RKO (cell line): ENCODE measurements around the gene MARCHF9.

Experiments used
- DNase-seq: peaks from one replicate; pipeline ENCODE4 v3.0.0-alpha.2; 2016; ENCODE audit warnings: low spot score

MARCHF9 gene

GRCh38 chr12:57753756-57754337 lies 1.1 kb upstream of the MARCHF9 start:
- DNase-seq, result no peak

DNA sequence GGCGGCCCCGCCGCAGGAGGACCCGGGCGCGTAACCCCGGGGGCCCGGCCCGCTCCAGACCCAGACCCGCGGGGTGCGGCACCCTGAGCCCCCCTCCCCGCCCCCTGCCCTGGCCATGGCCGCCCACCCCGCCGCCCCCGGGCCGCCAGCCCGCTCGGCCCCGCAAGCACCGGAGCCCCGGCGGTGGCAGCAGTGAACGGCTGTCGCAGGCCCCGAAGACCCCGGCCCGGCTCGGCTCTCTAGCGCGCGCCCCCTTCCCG lies 221 bp downstream of the MARCHF9 start:
- no peak for DNase-seq

GRCh38 chr12:57755454-57756372 lies 810 bp downstream of the MARCHF9 start:
- DNase-seq, result no peak

DNA sequence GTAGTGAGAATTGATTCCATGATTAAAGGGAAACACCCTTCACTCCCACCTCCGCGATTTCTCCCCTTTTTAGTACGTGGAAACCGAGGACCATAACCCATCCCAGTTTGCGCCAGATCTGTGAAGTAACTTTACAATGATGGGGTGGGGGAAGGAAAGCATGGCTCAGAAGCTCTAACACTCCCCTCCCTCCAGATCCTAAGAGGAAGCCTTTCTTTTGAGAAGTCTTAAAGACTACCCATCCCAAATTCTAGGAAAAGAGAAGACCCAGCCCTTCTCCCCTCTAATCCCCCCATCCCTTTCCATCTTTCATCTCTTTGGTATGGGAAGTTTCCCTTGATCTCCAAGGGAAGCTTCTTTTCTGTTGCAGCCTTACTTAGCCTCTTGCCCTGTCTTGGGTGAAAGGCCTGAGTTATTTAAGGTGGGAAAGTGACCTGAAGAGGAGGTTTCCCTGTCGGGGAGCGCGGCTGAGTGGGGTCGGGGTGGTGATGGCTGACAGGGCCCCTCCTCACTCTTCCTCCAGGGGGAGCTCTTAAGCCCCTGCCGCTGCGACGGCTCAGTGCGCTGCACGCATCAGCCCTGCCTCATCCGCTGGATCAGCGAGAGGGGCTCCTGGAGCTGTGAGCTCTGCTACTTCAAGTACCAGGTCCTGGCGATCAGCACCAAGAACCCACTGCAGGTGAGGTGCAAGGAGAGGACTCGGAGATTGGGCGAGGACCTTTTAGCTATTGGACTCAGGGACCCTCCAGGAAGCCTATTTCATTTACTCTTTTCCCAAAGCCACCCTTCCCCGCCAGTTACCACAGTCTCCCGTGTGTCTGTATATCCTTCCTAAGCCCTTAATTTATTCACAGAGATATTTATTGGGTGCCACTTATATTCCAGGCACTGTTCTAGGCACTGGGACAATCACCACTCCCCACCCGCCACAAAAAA lies 1.8 kb downstream of the MARCHF9 start:
- DNase-seq, result no peak

GRCh38 chr12:57757771-57758170 lies 2.9 kb downstream of the MARCHF9 start:
- no peak for DNase-seq

DNA sequence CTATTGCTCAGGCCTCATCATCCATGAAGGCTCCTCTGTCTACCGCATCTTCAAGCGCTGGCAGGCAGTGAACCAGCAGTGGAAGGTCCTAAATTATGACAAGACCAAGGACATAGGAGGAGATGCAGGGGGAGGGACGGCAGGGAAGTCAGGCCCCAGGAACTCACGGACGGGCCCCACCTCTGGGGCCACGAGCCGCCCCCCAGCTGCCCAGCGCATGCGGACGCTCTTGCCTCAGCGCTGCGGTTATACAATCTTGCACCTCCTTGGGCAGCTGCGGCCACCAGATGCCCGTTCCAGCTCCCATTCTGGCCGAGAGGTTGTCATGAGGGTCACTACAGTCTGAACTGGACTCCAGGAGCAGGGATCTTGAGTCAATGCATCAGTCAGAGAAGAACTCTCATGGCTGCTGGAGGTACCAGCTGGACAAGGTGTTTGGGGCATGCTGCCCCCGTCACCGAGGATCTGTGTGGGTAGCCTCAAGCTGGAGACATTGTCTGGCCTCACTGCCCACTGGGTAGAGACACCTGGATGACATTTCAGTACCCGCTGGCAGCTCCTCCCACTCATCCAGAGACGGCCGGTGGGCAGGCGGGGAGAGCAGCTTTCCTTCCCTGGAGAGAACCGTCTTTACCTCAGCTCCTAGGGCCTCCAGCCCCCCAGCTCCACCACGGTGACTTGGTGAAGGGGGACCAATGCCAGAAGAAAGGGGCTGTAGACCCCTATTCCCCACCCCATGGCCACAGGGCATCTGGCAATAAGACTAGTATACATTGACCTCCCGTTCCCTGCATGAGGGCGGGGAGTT lies 3.9 kb downstream of the MARCHF9 start:
- no peak for DNase-seq

GRCh38 chr12:57759360-57759980 lies 4.6 kb downstream of the MARCHF9 start:
- no peak for DNase-seq

DNA sequence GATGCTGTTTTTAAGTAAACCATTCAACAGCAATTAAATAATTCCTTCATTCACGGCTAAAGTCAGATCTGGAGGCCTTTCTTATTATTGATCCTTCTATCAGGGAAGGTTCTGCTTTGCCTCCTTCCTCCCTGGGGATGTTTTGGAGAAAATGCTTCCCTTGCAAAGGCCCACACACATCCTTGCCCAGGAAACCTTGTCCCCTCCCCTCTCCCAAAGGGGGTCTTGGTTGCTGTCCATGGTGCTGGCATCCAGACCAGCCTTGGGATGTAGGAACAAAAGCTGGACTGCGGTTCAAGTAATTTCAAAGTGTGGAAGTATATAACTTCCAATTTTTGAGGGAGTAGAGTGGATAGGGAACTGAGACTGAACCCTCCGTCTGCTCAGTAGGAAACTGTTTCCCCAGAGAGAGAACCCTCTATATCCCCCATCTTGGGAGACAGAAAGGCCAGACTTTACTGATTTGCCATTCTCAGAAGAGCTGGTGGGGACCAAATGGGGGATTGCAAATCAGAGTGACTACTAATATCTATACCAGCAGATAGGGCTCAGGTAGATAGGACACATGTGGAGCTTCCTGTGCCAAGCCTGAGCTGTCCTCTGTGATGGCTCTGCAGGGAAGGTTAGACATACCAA lies 5.6 kb downstream of the MARCHF9 start:
- DNase-seq, result no peak

DNA sequence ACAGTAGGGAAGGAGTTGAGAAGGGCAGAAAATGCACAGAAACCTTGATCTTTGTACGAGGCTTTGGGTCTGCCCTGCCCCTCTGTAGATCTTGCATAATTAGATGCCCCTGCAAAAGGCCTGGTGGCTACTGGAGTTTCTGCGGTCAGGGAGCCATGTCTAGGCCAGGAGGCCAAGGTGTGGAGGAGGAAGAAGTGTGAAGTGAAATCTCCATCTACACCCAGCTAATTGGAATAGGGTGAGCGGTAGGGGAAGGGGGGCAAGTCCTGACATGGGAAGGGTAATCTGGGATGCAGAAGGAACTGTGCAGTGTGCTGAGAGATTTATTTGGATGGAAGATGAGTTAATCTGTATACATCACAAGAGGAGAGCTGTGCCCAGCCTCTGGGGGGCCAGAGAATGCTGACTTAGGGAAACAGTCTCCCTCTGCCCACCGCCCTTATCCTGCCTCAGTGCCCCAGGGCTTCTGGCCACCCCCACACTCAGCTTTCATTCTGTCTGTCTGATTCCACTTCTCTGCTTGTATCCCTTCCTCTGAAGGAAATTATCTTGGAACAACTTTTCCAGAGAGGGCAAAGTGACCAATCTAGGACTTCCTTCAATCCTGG lies 6.6 kb downstream of the MARCHF9 start:
- DNase-seq, result no peak

- DNase-seq, result no peak
These were observed 7.6 kb downstream of the MARCHF9 start for GRCh38 chr12:57762463-57762862.

DNA sequence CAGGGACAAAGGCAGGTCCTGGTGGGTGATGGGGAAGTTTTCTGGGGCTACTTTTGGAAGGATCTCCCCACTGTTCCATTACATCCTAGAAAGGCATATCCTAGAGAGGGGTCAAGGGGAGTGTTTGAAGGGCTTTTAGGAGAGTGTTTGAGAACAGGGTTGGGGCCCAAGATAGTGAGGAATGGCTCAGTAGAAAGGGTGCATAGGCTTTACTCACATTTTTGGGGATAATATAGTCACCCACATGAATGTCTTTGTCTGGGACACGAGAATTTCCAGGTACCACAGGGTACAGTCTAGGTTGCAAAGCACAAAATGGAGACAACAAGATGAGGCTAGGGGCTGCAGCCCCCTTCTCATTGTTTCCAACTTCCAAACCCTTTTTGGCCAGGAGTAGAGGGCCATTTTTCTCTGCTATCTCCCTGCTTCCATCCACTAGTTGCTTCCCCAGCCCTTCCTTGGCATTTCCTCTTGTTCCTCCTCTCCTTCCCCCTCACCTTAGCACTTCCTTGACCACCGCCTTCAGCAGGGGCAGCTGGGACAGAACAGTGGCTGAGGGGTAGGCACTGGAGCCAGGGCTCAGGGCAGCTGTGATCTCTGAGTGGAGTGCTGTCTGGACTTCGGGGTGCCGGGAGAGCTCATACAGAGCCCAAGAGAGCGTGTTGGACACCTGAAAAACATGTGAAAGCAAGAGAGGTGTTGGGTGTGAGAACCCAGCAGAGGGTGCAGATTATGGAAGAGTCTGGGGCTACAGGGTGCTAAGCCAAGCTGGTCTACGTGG lies 9.2 kb downstream of the MARCHF9 start:
- no peak for DNase-seq

DNA sequence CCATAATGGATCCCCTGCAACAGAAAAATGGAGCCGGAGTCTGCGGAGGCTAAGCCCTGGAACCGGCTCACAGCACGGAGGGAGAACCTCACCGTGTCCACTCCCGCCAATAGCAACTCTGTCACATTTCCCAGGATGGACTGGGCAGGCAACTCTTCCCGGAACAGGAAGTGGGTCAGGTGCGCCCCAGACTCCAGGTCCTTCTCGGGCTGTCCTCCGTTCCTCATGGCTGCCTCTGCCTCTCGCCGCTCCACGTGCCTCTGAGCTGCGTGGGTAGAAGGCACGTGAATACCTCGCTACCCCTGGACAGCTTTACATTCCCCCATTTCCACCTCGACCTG lies 9.7 kb downstream of the MARCHF9 start:
- no peak for DNase-seq

DNA sequence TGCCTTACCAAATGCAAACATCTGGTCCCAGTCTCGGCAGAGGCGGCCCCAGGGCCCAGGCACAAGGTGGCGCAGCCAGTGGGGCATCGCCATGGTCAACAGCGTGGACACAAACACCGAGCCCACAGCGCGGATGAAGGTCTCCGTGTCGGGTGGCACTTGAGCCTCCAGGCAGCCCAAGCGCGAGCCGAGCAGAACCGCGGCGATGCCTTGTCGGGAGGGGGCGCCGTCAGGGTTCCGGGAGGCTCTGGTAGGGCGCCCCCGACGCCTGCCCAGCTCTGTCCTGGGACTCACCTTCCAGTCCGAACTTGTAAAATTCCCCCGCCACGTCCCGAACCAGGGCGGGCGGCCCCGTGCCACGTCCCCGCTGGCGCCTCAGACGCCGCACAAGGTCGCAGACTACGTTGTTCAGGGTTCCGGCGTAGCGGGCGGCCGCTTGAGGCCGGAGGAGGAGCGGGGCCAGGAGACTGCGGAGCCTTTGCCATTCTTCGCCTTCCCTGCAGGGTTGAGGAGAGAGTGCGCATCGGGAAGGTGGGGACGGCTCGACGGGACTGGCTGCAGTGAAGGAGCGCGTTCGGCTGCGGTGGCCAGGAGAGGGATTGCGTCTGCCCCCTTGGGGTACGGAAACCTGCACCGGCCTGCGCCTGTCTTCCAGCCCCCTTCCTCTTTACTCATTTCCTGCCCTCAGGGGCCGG lies 10.2 kb downstream of the MARCHF9 start:
- DNase-seq, result no peak

DNA sequence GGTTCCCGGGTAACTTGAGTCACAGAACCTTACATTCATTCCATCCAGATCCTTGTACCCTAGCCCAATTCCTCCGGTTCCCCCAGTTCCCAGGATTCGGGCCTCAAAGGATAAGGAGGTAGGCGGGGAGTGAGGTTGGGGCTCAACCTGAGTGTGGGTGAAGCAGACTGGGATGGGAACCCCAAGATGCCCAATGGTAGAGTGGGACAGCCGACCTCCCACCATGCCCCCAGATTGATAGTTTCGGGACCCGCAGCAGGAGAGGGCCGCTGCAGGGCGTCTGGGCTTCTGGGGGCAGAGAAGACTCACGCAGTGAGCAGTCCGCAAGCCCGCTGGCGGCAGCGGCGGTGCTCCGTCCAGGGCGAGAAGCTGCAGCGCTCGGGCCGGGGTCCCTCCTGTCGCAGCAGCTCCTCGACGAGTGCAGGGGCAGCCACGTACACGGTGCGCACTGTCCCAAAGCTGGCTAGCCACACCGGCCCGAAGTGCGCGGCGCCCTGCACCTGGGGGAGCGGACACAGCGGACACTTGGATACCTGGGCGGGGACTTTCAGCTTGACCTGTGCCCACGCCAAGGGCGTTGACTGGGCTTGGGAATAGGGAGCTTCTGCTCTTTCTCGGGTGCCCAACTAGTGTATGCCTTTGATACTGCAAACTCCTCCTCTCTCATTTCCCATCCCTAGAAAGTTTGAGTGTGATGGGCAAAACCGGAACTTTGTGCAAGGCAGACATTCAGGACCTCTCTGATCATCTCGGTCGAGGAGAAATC lies 11.0 kb downstream of the MARCHF9 start:
- DNase-seq, result no peak

- DNase-seq, result peak; percentile 46
These were observed 11.8 kb downstream of the MARCHF9 start, which contains the start of gene CYP27B1 for GRCh38 chr12:57766464-57767304. CYP27B1 (minus strand) TSS chr12:57767078; CDS start chr12:57767041, 37 bp downstream.

GRCh38 chr12:57767305-57767698 lies 12.4 kb downstream of the MARCHF9 start:
- no peak for DNase-seq

DNA sequence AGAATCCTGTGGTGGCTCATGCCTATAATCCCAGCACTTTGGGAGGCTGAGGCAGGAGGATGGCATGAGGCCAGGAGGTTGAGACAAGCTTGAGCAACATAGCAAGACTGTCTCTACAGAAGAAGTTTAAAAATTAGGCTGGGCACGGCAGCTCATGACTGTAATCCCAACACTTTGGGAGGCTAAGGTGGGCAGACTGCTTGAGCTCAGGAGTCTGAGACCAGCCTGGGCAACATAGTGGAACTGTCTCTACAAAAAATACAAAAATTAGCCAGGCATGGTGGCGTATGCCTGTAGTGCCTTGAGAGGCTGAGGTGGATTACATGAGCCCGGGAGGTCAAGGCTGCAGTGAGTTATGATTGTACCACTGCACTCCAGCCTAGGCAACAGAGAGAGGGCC lies 13.0 kb downstream of the MARCHF9 start:
- DNase-seq, result no peak
